H1 (cell line): ENCODE measurements around the gene RPL6. TPM values are rescaled to one million over a fixed set of nuclear protein-coding genes. Genes with fewer than 3 reads are reported as not detected.

Experiments
- CTCF ChIA-PET: fragments of 300-600 bp; sonication (Branson Sonifier 250); formaldehyde crosslinking; loops from one replicate; lab custom pipeline; 2021; ENCODE audit not compliant: partially characterized antibody; lab: Charles Lee
- POLR2A ChIA-PET: fragments of 300-600 bp; sonication (Branson Sonifier 250); formaldehyde crosslinking; loops from one replicate; lab custom pipeline; 2021; ENCODE audit warnings: inconsistent platforms; ENCODE audit not compliant: partially characterized antibody; lab: Charles Lee
- DNase-seq, 2 experiments: peaks; one replicate each; pipeline versions ENCODE4 v3.0.0 to v3.0.0-alpha.2; 2010 to 2022; ENCODE audit warnings: low spot score in 2 of 2, low read depth in 1 of 2, mixed read lengths in 1 of 2
- FAIRE-seq: peaks from 2 replicates; lab custom pipeline; 2011; peaks lifted over from hg19 to GRCh38; lab: Jason Lieb, UNC
- H2AFZ ChIP-seq: 2 replicates; pipeline ENCODE4 v1.8.1; 2012; ENCODE audit warnings: low read length, inconsistent platforms
- H2AK5ac ChIP-seq: 2 replicates; pipeline ENCODE4 v1.6.1; 2013; ENCODE audit warnings: low read depth, low read length
- H2BK120ac ChIP-seq: replicated peaks from 2 replicates; pipeline ENCODE3; 2013; ENCODE audit warnings: low read depth, low read length, inconsistent platforms
- H2BK12ac ChIP-seq: 2 replicates; pipeline ENCODE4 v1.6.1; 2013; ENCODE audit warnings: low read depth, low read length
- H2BK15ac ChIP-seq: 2 replicates; pipeline ENCODE4 v1.6.1; 2013; ENCODE audit warnings: low read length
- H2BK20ac ChIP-seq: 2 replicates; pipeline ENCODE4 v1.6.1; 2013; ENCODE audit warnings: low read length
- H2BK5ac ChIP-seq: 2 replicates; pipeline ENCODE4 v1.6.1; 2013; ENCODE audit warnings: low read depth, low read length
- H3K14ac ChIP-seq: 2 replicates; pipeline ENCODE4 v1.6.1; 2013; ENCODE audit warnings: inconsistent platforms; ENCODE audit not compliant: insufficient read length
- H3K18ac ChIP-seq: 2 replicates; pipeline ENCODE4 v1.6.1; 2013; ENCODE audit warnings: low read length; ENCODE audit errors: extremely low read depth
- H3K23ac ChIP-seq: 2 replicates; pipeline ENCODE4 v1.6.1; 2013; ENCODE audit warnings: inconsistent platforms; ENCODE audit not compliant: insufficient read length
- H3K23me2 ChIP-seq: 2 replicates; pipeline ENCODE4 v1.6.1; 2013; ENCODE audit warnings: low read depth, low read length
- H3K27ac ChIP-seq: 2 replicates; pipeline ENCODE4 v1.6.1; 2011; ENCODE audit warnings: low read depth, low read length, inconsistent platforms
- H3K27me3 ChIP-seq, 4 experiments: replicated peaks in 1 of 4; 1 replicate in 1 of 4; 2 replicates in 3 of 4; pipeline versions ENCODE4 v1.6.1 to v1.8.1; 2011 to 2013; ENCODE audit warnings: low read length in 3 of 4, mild to moderate bottlenecking in 3 of 4, inconsistent platforms in 2 of 4, mixed read lengths in 2 of 4, moderate library complexity in 1 of 4; ENCODE audit not compliant: control insufficient read depth in 3 of 4, insufficient read depth in 3 of 4; ENCODE audit errors: extremely low read depth in 1 of 4
- H3K36me3 ChIP-seq, 4 experiments: 2 replicates each; pipeline versions ENCODE4 v1.6.1 to v1.8.1; 2011 to 2013; ENCODE audit warnings: mild to moderate bottlenecking in 4 of 4, low read length in 3 of 4, moderate library complexity in 2 of 4, control low read depth in 1 of 4, inconsistent platforms in 1 of 4; ENCODE audit not compliant: insufficient read depth in 4 of 4, control insufficient read depth in 2 of 4
- H3K4ac ChIP-seq: replicated peaks from 2 replicates; pipeline ENCODE3; 2013; ENCODE audit warnings: low read length, low read depth, mixed read lengths, inconsistent platforms; ENCODE audit not compliant: insufficient read length
- H3K4me1 ChIP-seq, 4 experiments: replicated peaks in 1 of 4; 1 replicate in 1 of 4; 2 replicates in 3 of 4; pipeline versions ENCODE4 v1.6.1 to v1.8.1; 2011 to 2013; ENCODE audit warnings: low read length in 3 of 4, inconsistent platforms in 2 of 4, mixed read lengths in 1 of 4; ENCODE audit not compliant: insufficient read depth in 4 of 4, control insufficient read depth in 3 of 4
- H3K4me2 ChIP-seq, 2 experiments: 2 replicates each; pipeline versions ENCODE4 v1.6.1 to v1.8.1; 2011 to 2013; ENCODE audit warnings: low read depth in 2 of 2, low read length in 2 of 2, control low read depth in 1 of 2, inconsistent platforms in 1 of 2, mild to moderate bottlenecking in 1 of 2; ENCODE audit not compliant: insufficient read depth in 1 of 2
- H3K4me3 ChIP-seq, 4 experiments: fragments of 200-600, 300-600 bp in 1 of 4; sonication (generic), shearing (Covaris generic), sonication (Bioruptor Twin) in 1 of 4; 2 replicates each; pipeline versions ENCODE4 v1.5.1 to v1.8.1; 2011 to 2016; ENCODE audit warnings: low read length in 4 of 4, low read depth in 3 of 4, control low read depth in 2 of 4, inconsistent platforms in 2 of 4, mild to moderate bottlenecking in 2 of 4, mixed read lengths in 1 of 4, moderate library complexity in 1 of 4; ENCODE audit not compliant: insufficient read depth in 2 of 4; ENCODE audit errors: extremely low read depth in 1 of 4
- H3K56ac ChIP-seq: replicated peaks from 2 replicates; pipeline ENCODE3; 2013; ENCODE audit warnings: low read depth, mild to moderate bottlenecking, mixed read lengths, low read length, inconsistent platforms; ENCODE audit not compliant: insufficient read length
- H3K79me1 ChIP-seq: 2 replicates; pipeline ENCODE4 v1.6.1; 2013; ENCODE audit warnings: low read depth, low read length, control low read depth
- H3K79me2 ChIP-seq, 2 experiments: 2 replicates each; pipeline versions ENCODE4 v1.6.1 to v1.8.1; 2012 to 2013; ENCODE audit warnings: low read length in 2 of 2, mild to moderate bottlenecking in 2 of 2, inconsistent platforms in 1 of 2; ENCODE audit not compliant: insufficient read depth in 2 of 2, control insufficient read depth in 1 of 2
- H3K9ac ChIP-seq, 4 experiments: replicated peaks in 1 of 4; 1 replicate in 1 of 4; 2 replicates in 3 of 4; pipeline versions ENCODE4 v1.6.1 to v1.8.1; 2011 to 2013; ENCODE audit warnings: low read depth in 3 of 4, low read length in 3 of 4, control low read depth in 2 of 4, mild to moderate bottlenecking in 2 of 4, moderate library complexity in 2 of 4, inconsistent platforms in 1 of 4; ENCODE audit errors: extremely low read depth in 1 of 4
- H3K9me3 ChIP-seq, 2 experiments: 2 replicates each; pipeline versions ENCODE4 v1.6.1 to v1.8.1; 2012 to 2013; ENCODE audit warnings: mild to moderate bottlenecking in 2 of 2, moderate library complexity in 2 of 2, control low read depth in 1 of 2, inconsistent platforms in 1 of 2, low read depth in 1 of 2, low read length in 1 of 2, mixed read lengths in 1 of 2; ENCODE audit not compliant: insufficient read depth in 2 of 2
- H4K20me1 ChIP-seq, 2 experiments: replicated peaks in 1 of 2; 2 replicates each; pipeline versions ENCODE3 to v1.8.1; 2011 to 2013; ENCODE audit warnings: inconsistent platforms in 2 of 2, low read length in 2 of 2, mild to moderate bottlenecking in 1 of 2; ENCODE audit not compliant: insufficient read depth in 2 of 2, control insufficient read depth in 1 of 2
- H4K5ac ChIP-seq: 2 replicates; pipeline ENCODE4 v1.6.1; 2013; ENCODE audit warnings: low read length, low read depth, mixed read lengths, inconsistent platforms; ENCODE audit not compliant: insufficient read length
- H4K8ac ChIP-seq: 2 replicates; pipeline ENCODE4 v1.8.0; 2013; ENCODE audit warnings: mild to moderate bottlenecking, moderate library complexity, low read length, inconsistent platforms; ENCODE audit not compliant: insufficient read depth; ENCODE audit errors: extremely low read depth
- H4K91ac ChIP-seq: replicated peaks from 2 replicates; pipeline ENCODE3; 2013; ENCODE audit warnings: low read length, mixed read lengths, inconsistent platforms; ENCODE audit not compliant: insufficient read length
- CEBPB ChIP-seq: IDR thresholded peaks from 2 replicates; pipeline ENCODE4 v1.6.1; 2012; ENCODE audit warnings: low read depth, low read length
- FOSL1 ChIP-seq: IDR thresholded peaks from 2 replicates; pipeline ENCODE4 v1.6.1; 2011; ENCODE audit warnings: mild to moderate bottlenecking, low read depth, low read length, moderate library complexity; ENCODE audit not compliant: insufficient read depth
- JUND ChIP-seq: IDR thresholded peaks from 2 replicates; pipeline ENCODE4 v1.6.1; 2011; ENCODE audit warnings: mild to moderate bottlenecking, improper control_type of control experiment, low read length
- SIRT6 ChIP-seq: IDR thresholded peaks from one replicate; pipeline ENCODE4 v1.7.1; 2012; ENCODE audit warnings: low read length, inconsistent platforms
- WGBS, 2 experiments: shearing (Covaris generic) in 1 of 2; methylation state at CpG; one replicate each; pipeline versions ENCODE4 v1.1.6 to v1.1.7; 2013 to 2015; ENCODE audit warnings: low lambda C conversion rate in 2 of 2, mixed read lengths in 2 of 2, inconsistent platforms in 1 of 2, low coverage in 1 of 2, missing lambda C conversion rate in 1 of 2; ENCODE audit not compliant: insufficient replicate concordance in 2 of 2, insufficient coverage in 1 of 2, insufficient read length in 1 of 2; ENCODE audit errors: extremely low coverage in 1 of 2, missing lambda C conversion rate in 1 of 2; 5-methylcytosine and 5-hydroxymethylcytosine counted together
- polyA plus RNA-seq, 7 experiments: library from polyadenylated mRNA; depleted of rRNA in 3 of 7; stranded (reverse) in 5 of 7; unstranded in 2 of 7; fragments of >200 nt in 5 of 7; fragments of 200-250 nt in 2 of 7; gene quantifications; 1 replicate in 5 of 7; 2 replicates in 1 of 7; 4 replicates in 1 of 7; pipeline versions ENCODE4 v1.2.1 to v1.2.3, GENCODE V29; 2011 to 2013; ENCODE audit warnings: missing spikeins in 2 of 7, mixed read lengths in 2 of 7
- total RNA-seq: library from RNA; stranded (reverse); fragmentation: NEBNext Ultra II Directional; extraction: Animal tissue kit (Norgen Biotek cat#: 25700); gene quantifications from 2 replicates; pipeline ENCODE4 v1.2.1, GENCODE V29; 2021

Gene RPL6
- total and polyA plus RNA-seq, 2 of the 8 experiments (the other 6 are each of a cell fraction or from before 2014, with no cell fraction given): 1,073 to 1,643 TPM

DNA sequence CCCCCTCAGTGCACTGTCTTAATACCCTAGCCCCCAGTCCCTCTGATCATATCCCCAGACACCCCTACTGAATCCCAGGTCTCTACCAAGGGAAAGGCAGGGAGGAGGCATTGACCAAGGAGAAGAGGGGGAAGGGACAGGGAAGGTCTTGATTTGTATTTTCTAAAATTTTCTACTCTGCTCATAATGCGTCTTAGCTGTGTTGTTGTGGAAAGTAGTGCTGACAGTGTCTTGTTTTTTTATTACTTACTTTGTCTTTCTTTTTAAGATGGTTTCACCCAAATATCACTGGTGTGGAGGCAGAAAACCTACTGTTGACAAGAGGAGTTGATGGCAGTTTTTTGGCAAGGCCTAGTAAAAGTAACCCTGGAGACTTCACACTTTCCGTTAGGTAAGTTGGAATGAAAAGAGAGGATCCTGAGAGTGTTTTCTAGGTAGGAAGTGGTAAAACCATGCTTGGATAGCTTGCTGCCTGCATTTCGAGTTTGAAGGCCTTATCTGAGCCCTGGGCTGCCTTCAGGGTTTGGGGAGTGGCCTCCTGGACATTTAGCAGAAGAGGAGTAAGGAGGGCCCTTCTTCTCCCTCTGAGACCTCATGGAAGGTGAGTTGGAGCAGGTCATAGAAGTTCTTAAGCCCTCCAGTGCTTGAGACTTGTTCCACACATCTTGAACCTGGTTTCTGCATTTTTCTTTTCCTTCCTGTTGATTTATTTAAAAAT lies 36.8 kb upstream of the RPL6 start:
- peaks cover 2 to 26% (median 12%) of the 10 kb centered on the region in 4 experiments; a peak in 4 of 8 replicates for H3K36me3 ChIP-seq
- no peak overlapping the region for H2BK15ac ChIP-seq
- peaks cover 0 to 10% of the 10 kb centered on the region in 2 experiments; a peak in 2 of 4 replicates for H3K79me2 ChIP-seq
- H2AK5ac ChIP-seq: no peak overlapping the region
- H4K5ac ChIP-seq: no peak overlapping the region
- no peak overlapping the region for H3K56ac ChIP-seq
- no peaks in the 10 kb centered on the region for H3K9me3 ChIP-seq
- no peak overlapping the region for H3K4ac ChIP-seq
- no peak overlapping the region for H3K9ac ChIP-seq
- ChIA-PET POLR2A (no interaction called here), CTCF (no interaction called here)
- no peak overlapping the region for H2BK20ac ChIP-seq
- no peak for FAIRE-seq
- no peak overlapping the region for H3K27ac ChIP-seq
- no peak overlapping the region for H3K18ac ChIP-seq
- H3K4me2 ChIP-seq: no peak overlapping the region
- no peaks in the 10 kb centered on the region for H3K23me2 ChIP-seq
- no peaks in the 10 kb centered on the region for H3K27me3 ChIP-seq
- no peak overlapping the region for H2BK12ac ChIP-seq
- 97% methylated on average over 3 of the region's 3 CpGs; no CpG with 5 or more reads in 1 of the 2 experiments for WGBS, 2 experiments
- no peak overlapping the region for H2BK120ac ChIP-seq
- H3K14ac ChIP-seq: no peak overlapping the region
- no peaks in the 10 kb centered on the region for H3K4me1 ChIP-seq
- H3K79me1 ChIP-seq: no peaks in the 10 kb centered on the region; the same call in 1 of the 2 replicates
- H3K23ac ChIP-seq: no peak overlapping the region
- TF ChIP-seq CEBPB (no peak), JUND (no peak), FOSL1 (no peak), SIRT6 (no peak)
- TF ChIP-seq, all 59 proteins: peak for 0
- Histone ChIP-seq H4K91ac (no peak overlapping the region), H2AFZ (no peak overlapping the region), H4K8ac (no peak overlapping the region), H2BK5ac (no peak overlapping the region), H4K20me1 (no peaks in the 10 kb centered on the region), H3K4me3 (no peak overlapping the region)
- no peak for DNase-seq
